DMS 273 treated with DMSO at 0.1 percent for 48 hours (cell line): Measurements from ENCODE around the gene MYD88.

Source experiments
- DNase-seq: peaks from one replicate; lab custom pipeline; 2025; lab: John Stamatoyannopoulos, UW

The MYD88 gene

DNA sequence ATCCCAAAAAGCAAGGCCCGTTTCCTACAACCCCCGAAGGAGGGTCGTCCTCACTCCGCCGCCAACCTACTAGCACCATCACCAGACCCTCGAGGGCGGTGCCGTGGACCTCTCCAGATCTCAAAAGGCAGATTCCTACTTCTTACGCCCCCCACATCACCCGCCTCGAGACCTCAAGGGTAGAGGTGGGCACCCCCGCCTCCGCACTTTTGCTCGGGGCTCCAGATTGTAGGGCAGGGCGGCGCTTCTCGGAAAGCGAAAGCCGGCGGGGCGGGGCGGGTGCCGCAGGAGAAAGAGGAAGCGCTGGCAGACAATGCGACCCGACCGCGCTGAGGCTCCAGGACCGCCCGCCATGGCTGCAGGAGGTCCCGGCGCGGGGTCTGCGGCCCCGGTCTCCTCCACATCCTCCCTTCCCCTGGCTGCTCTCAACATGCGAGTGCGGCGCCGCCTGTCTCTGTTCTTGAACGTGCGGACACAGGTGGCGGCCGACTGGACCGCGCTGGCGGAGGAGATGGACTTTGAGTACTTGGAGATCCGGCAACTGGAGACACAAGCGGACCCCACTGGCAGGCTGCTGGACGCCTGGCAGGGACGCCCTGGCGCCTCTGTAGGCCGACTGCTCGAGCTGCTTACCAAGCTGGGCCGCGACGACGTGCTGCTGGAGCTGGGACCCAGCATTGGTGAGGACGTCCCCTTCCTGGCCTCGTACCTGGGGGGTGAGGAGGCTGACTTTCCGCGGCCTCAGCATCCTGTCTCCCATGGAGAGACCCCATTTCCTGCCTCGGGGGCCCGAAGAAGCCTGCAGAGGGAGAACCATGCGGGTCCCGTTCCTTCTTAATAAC is at the start of gene MYD88:
Gene MYD88, plus strand, starts transcription at position 313 of the 842 bp plus-strand sequence. Its CDS starts 40 bp downstream, at position 353.
- DNase-seq = peak; percentile 11

DNA sequence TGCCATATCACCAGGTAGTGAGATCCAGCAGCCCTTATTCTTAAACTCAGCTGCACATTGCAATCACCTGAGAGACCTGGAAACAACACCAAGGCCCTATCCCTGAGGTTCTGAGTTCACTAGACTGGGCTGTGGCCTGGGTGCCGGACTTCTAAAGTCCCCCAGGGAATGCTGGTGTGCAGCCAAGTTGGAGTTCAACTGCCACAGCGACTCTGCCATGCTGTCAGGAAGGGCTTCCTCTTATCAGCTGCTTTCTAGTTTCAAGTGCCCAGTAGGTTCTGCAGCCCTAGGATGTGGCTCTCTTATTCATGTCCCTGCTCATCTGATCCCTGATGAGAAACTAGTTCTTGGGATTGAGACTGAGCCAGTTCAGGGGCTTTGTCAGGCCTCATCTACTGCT is 49.3 kb upstream of the MYD88 start:
- DNase-seq = no peak

- DNase-seq = no peak
These were observed 48.0 kb upstream of the MYD88 start for GRCh38 chr3:38090453-38090852.

- no peak for DNase-seq
These were observed 43.5 kb upstream of the MYD88 start for GRCh38 chr3:38094999-38095398.

GRCh38 chr3:38095669-38096483 is 42.6 kb upstream of the MYD88 start:
- DNase-seq = no peak

GRCh38 chr3:38097446-38098375 is 40.8 kb upstream of the MYD88 start:
- DNase-seq = no peak

DNA sequence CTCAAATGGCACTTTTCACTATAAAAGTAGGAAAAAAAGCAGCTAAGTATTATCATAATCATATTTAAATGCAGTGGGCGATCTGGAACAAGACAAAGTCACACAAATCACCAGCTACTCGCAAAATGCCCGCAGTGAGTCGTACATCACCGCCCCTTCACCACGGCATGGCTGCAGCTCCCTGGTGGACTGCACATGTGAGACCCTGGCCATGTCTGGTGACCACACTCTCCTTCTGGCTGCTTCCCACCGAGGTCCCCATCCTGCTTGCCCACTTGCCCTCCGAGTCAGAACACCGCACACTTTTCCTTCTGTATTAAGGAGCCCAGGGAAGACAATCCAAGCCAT is 40.1 kb upstream of the MYD88 start:
- no peak for DNase-seq

GRCh38 chr3:38099518-38099917 is 38.9 kb upstream of the MYD88 start:
- no peak for DNase-seq

- DNase-seq = no peak
These were observed 38.0 kb upstream of the MYD88 start for GRCh38 chr3:38100498-38100897.

DNA sequence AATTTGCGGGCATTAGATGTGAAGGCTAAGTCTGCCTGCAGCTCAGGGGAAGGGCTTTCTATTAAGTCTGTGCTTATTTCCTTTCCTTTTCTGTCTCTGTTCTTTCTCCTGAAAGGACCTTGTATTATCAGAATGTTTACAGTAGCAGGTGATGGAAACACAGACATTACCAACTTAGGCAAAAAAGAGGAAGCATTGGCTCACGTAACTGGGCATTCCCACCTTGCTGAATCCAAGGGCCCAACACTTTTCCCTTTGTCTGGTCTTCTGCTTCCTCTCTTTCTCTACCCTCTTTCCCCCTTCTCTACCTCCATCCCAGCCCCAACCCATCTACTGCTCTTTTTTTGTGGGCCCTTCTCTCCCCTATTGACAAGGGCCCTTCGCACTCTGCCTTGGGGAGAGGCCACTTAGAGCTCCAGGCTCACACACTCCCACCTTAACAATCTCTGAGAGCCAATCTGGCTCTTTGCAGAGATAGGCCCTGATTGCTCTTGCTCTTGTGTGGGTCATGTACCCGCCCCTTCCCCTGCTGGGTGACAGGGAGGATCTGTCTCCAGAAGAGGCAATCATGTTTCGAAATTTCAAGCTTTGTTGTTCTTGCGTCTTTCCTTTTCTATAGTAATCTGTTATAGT is 36.5 kb upstream of the MYD88 start:
- DNase-seq = no peak

GRCh38 chr3:38102444-38102814 is 36.0 kb upstream of the MYD88 start:
- DNase-seq = no peak

DNA sequence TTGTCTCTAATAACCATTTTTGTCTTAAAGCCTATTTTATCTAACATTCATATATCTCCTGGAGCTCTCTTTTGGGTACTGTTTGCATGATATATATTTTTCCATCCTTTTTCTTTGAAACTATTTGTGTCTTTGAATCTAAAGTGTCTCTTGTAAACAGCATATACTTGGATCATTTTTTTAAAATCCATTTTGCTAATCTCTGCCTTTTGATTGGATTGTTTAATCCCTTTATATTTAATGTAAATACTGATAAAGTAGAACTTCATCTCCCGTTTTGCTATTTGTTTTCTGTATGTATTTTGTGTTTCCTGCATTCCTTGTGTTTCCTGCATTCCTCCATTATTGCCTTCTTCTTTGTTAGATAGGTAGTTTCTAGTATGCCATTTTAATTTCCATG is 32.9 kb upstream of the MYD88 start:
- DNase-seq = no peak

GRCh38 chr3:38107911-38108648 is 30.4 kb upstream of the MYD88 start:
- no peak for DNase-seq

GRCh38 chr3:38108649-38109579 is 29.5 kb upstream of the MYD88 start:
- DNase-seq = no peak

DNA sequence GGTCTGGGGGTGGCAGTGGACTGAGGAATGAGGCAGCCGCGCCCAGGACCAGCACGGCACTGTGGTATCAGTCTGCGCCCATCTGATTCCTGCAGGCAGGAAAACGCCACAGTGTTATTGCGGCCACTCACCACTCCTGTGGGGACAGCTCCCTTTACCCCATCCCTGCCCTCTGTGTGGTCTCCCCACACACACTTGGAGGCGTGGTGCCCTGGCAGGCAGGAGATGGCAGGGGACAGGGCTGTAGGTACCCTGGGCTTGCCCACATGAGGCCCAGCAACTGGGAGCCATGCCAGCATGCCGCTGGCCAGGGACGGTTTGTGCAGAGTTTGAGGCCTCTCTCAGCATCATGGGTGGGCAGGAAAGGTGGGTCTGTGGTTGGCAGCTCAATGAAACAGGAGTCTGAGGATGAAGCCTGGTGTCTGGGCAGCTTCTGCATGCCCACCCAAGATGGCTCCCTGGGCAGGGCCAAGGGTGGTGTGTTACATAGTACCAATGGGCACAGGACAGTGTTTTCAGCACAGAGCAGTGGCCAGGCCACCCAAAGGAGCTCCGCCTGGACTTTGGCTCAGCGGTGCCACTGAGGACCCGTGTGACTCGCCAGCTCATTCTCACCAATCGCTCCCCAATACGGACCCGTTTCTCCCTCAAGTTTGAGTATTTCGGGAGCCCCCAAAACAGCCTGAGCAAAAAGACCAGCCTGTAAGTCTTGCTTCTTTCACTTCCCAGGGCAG is 28.7 kb upstream of the MYD88 start:
- DNase-seq = no peak

- no peak for DNase-seq
These were observed 28.0 kb upstream of the MYD88 start for GRCh38 chr3:38110314-38111050.

DNA sequence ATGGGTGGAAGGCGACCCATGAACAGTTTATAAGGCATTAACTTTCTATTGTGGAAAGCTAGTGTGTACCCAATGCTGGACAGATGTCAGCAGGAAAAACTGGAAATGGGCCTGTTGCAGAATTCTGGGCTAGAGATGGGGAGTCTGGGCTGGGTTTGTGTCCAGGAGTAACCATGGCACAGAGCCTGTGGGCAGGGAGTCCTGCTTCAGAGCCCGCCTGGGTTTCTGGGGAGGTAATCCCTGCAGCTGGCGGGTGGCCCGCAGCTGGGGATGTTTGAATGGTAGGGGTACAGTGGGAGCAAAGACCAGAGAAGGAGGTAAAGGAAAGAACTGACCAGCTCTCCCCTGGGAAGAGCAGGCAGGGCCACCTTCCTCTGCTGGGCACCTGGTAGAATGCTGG is 27.3 kb upstream of the MYD88 start:
- DNase-seq = no peak

DNA sequence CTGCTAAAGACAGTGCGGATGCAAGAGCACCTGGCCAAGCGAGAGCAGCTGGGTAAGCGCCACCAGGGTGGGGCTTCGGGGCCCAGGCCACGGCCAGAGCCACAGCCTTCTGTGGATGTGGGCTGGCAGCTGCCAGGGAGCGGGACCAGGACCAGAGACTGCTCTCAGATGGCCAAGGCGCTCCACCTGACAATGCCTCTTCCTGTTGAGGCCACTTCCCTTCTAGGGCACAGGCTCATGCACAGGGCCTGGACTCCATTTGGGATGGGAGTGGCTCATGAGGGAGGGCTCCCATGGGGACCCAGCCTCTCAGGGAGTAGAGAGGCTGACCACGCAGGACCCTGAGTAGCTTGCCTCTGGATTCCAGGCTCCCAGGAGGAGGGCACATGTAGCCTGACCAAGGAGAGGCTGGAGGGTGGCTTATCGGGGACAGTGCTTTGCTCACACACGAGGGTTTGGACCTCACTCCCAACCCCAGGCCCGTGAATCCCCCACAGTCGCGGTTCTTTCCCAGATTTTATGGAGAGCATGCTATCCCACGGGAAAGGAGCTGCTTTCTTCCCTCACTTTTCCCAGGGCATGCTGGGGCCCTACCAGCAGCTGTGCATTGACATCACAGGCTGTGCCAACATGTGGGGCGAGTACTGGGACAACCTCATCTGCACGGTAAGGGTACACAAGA is 26.6 kb upstream of the MYD88 start:
- no peak for DNase-seq
